ENCODE measurements around the gene LRP1B.

GRCh38 chr2:141380008-141380979 is 750.5 kb downstream of the LRP1B start:
- TF ChIP-seq NFIC (IDR thresholded peaks at IDR 0.05), result no peak
- TF ChIP-seq FOXM1 (IDR thresholded peaks at IDR 0.05; ENCODE audit: borderline replicate concordance, low read depth), result no peak
- TF ChIP-seq TCF12 (IDR thresholded peaks at IDR 0.05; ENCODE audit: low read depth), result no peak
- TF ChIP-seq CEBPB (IDR thresholded peaks at IDR 0.05), result no peak
- TF ChIP-seq, protein P1, sequence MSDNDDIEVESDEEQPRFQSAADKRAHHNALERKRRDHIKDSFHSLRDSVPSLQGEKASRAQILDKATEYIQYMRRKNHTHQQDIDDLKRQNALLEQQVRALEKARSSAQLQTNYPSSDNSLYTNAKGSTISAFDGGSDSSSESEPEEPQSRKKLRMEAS (IDR thresholded peaks at IDR 0.05), result no peak

All from Ishikawa (cell line).